HepG2 (cell line): ENCODE measurements around the gene PNLDC1. TPM values are rescaled to one million over a fixed set of nuclear protein-coding genes. Genes with fewer than 3 reads are reported as not detected.
A peak's percentile ranks its signal among the peaks of the same experiment; 100 is the strongest.

Experiments used
- HDAC2 ChIP-seq: sonication (generic); formaldehyde crosslinking; IDR thresholded peaks from 2 replicates; pipeline ENCODE4 v1.4.0; 2020; ENCODE audit warnings: missing genetic modification reagents
- MXD3 ChIP-seq: IDR thresholded peaks from 2 replicates; pipeline ENCODE4 v1.6.1; 2016; ENCODE audit warnings: mild to moderate bottlenecking, missing biosample characterization, missing genetic modification reagents
- TCF7 ChIP-seq: sonication (generic); IDR thresholded peaks from 2 replicates; pipeline ENCODE4 v1.6.1; 2016; ENCODE audit warnings: antibody characterized with exemption, low read depth
- TGIF2 ChIP-seq: IDR thresholded peaks from 2 replicates; pipeline ENCODE4 v1.6.1; 2016; ENCODE audit warnings: control low read depth, missing compliant biosample characterization
- TMF1 ChIP-seq: sonication (generic); formaldehyde crosslinking; IDR thresholded peaks from 2 replicates; pipeline ENCODE4 v1.8.1; 2022; ENCODE audit warnings: low read depth, missing genetic modification reagents
- TOE1 ChIP-seq: sonication (generic); formaldehyde crosslinking; IDR thresholded peaks from 2 replicates; pipeline ENCODE4 v1.4.0; 2020; ENCODE audit warnings: mild to moderate bottlenecking, missing genetic modification reagents
- ZC3H4 ChIP-seq: sonication (generic); formaldehyde crosslinking; IDR thresholded peaks from 2 replicates; pipeline ENCODE4 v1.4.0; 2020; ENCODE audit warnings: missing genetic modification reagents, borderline replicate concordance
- ZFP1 ChIP-seq: IDR thresholded peaks from 2 replicates; pipeline ENCODE4 v1.6.1; 2016
- ZFP36L1 ChIP-seq: sonication (generic); formaldehyde crosslinking; IDR thresholded peaks from 2 replicates; pipeline ENCODE4 v1.8.0; 2022; ENCODE audit warnings: mild to moderate bottlenecking, missing genetic modification reagents, moderate library complexity
- ZNF24 ChIP-seq: fragments of 450-650 bp; IDR thresholded peaks from 2 replicates; pipeline ENCODE4 v1.6.1; 2017; ENCODE audit warnings: antibody characterized with exemption, mild to moderate bottlenecking
- ZNF264 ChIP-seq: sonication (generic); formaldehyde crosslinking; IDR thresholded peaks from 2 replicates; pipeline ENCODE4 v1.4.0; 2020; ENCODE audit warnings: missing genetic modification reagents
- ZNF30 ChIP-seq: sonication (generic); formaldehyde crosslinking; IDR thresholded peaks from 2 replicates; pipeline ENCODE4 v1.5.0; 2020; ENCODE audit warnings: mild to moderate bottlenecking, missing genetic modification reagents
- ZNF34 ChIP-seq: sonication (generic); formaldehyde crosslinking; IDR thresholded peaks from 2 replicates; pipeline ENCODE4 v1.4.0; 2020; ENCODE audit warnings: mild to moderate bottlenecking, missing genetic modification reagents, borderline replicate concordance
- ZNF383 ChIP-seq: sonication (generic); formaldehyde crosslinking; IDR thresholded peaks from 2 replicates; pipeline ENCODE4 v1.4.0; 2020; ENCODE audit warnings: missing genetic modification reagents, mild to moderate bottlenecking, borderline replicate concordance
- ZNF510 ChIP-seq: sonication (generic); formaldehyde crosslinking; IDR thresholded peaks from 2 replicates; pipeline ENCODE4 v1.4.0; 2020; ENCODE audit warnings: low read depth, mild to moderate bottlenecking, missing genetic modification reagents
- polyA plus RNA-seq, 8 experiments: library from polyadenylated mRNA; depleted of rRNA in 3 of 8; stranded (reverse) in 7 of 8; unstranded in 1 of 8; fragments of >200 nt; fragmentation: Illumina TruSeq in 4 of 8; extraction: Trizol in 4 of 8; gene quantifications; 2 replicates each; pipeline versions ENCODE4 v1.2.1 to v1.2.3, GENCODE V29; 2011 to 2016; ENCODE audit warnings: low read depth in 4 of 8, missing spikeins in 1 of 8, mixed read lengths in 1 of 8; ENCODE audit not compliant: insufficient read depth in 1 of 8
- total RNA-seq, 5 experiments: library from RNA; depleted of rRNA; stranded (reverse); fragments of >200 nt; fragmentation: Illumina TruSeq; extraction: Trizol; gene quantifications; 2 replicates each; pipeline ENCODE4 v1.2.3, GENCODE V29; 2016; ENCODE audit warnings: low read depth in 1 of 5
- TF ChIP-seq, protein P1 (sequence below): sonication (generic); formaldehyde crosslinking; IDR thresholded peaks from 2 replicates; pipeline ENCODE4 v1.4.0; 2020; ENCODE audit warnings: missing genetic modification reagents, borderline replicate concordance
- TF ChIP-seq, protein P2 (sequence below): sonication (generic); formaldehyde crosslinking; IDR thresholded peaks from 2 replicates; pipeline ENCODE4 v1.4.0; 2020; ENCODE audit warnings: missing genetic modification reagents
- TF ChIP-seq, protein P3 (sequence below): fragments of 450-650 bp; IDR thresholded peaks from 2 replicates; pipeline ENCODE4 v1.6.1; 2017

PNLDC1 gene
- total and polyA plus RNA-seq, 2 of the 13 experiments (the other 11 are each of a cell fraction or from before 2014, with no cell fraction given): not detected

DNA sequence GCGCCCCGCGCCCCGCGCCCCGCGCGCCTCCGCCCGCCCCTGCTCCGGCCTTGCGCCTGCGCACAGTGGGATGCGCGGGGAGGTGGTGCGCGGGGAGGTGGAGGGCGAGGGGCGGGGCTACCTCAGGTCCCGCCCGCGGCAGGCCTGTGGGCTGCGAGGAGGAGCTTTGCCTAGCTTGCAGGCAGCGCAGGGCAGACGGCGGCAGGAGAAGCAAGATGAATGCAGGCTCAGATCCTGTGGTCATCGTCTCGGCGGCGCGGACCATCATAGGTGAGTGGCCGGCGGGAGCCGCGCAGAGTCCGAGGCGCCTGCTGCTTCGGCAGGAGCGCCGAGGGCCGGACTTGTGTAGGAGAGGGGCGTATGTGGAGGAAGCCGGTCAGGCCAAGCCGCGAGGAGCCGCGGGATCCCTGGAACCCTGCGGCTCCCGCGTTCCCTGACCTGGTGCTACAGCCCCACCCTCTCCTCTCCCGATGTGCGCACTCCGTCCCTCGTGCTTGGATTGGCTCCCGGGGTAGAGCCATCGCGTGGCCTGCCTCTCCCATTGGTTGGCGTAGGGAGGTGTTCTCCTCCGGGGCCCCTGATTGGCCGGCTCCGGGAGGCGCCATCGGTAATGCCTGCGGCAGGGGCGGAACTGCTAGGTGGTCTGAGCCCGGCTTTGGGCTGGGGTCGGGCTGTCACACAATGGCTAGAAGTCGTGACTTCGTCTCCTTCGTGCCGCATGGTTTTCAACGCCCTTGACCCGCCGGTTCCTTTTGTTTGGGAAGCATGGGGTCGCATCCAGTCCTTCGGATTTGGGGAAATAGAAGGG lies 38.0 kb upstream of the PNLDC1 start, which contains the start of gene ACAT2 (continued):
- TF ChIP-seq, protein P1, sequence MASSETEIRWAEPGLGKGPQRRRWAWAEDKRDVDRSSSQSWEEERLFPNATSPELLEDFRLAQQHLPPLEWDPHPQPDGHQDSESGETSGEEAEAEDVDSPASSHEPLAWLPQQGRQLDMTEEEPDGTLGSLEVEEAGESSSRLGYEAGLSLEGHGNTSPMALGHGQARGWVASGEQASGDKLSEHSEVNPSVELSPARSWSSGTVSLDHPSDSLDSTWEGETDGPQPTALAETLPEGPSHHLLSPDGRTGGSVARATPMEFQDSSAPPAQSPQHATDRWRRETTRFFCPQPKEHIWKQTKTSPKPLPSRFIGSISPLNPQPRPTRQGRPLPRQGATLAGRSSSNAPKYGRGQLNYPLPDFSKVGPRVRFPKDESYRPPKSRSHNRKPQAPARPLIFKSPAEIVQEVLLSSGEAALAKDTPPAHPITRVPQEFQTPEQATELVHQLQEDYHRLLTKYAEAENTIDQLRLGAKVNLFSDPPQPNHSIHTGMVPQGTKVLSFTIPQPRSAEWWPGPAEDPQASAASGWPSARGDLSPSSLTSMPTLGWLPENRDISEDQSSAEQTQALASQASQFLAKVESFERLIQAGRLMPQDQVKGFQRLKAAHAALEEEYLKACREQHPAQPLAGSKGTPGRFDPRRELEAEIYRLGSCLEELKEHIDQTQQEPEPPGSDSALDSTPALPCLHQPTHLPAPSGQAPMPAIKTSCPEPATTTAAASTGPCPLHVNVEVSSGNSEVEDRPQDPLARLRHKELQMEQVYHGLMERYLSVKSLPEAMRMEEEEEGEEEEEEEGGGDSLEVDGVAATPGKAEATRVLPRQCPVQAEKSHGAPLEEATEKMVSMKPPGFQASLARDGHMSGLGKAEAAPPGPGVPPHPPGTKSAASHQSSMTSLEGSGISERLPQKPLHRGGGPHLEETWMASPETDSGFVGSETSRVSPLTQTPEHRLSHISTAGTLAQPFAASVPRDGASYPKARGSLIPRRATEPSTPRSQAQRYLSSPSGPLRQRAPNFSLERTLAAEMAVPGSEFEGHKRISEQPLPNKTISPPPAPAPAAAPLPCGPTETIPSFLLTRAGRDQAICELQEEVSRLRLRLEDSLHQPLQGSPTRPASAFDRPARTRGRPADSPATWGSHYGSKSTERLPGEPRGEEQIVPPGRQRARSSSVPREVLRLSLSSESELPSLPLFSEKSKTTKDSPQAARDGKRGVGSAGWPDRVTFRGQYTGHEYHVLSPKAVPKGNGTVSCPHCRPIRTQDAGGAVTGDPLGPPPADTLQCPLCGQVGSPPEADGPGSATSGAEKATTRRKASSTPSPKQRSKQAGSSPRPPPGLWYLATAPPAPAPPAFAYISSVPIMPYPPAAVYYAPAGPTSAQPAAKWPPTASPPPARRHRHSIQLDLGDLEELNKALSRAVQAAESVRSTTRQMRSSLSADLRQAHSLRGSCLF (CRISPR knock-in tag): no peak
- TF ChIP-seq TGIF2 (no peak; the same call in 1 of the 2 replicates), ZNF34 (CRISPR knock-in tag) (0 out of 2 replicates have a peak, but pooled peaks have one; percentile 54), TMF1 (CRISPR knock-in tag) (peak; percentile 66; the same call in 1 of the 2 replicates), MXD3 (peak; percentile 69; the same call in 1 of the 2 replicates), ZNF264 (peak; percentile 82; the same call in 1 of the 2 replicates), ZNF30 (CRISPR knock-in tag) (no peak), ZNF510 (peak; percentile 95; the same call in 1 of the 2 replicates), ZNF383 (CRISPR knock-in tag) (no peak; the same call in 1 of the 2 replicates), TCF7 (no peak), ZNF24 (no peak), ZFP1 (peak; percentile 60; the same call in 1 of the 2 replicates), TOE1 (CRISPR knock-in tag) (peak; percentile 46), HDAC2 (CRISPR knock-in tag) (no peak), ZC3H4 (CRISPR knock-in tag) (no peak), ZFP36L1 (CRISPR knock-in tag) (peak; percentile 30; the same call in 1 of the 2 replicates)
- TF ChIP-seq, protein P2, sequence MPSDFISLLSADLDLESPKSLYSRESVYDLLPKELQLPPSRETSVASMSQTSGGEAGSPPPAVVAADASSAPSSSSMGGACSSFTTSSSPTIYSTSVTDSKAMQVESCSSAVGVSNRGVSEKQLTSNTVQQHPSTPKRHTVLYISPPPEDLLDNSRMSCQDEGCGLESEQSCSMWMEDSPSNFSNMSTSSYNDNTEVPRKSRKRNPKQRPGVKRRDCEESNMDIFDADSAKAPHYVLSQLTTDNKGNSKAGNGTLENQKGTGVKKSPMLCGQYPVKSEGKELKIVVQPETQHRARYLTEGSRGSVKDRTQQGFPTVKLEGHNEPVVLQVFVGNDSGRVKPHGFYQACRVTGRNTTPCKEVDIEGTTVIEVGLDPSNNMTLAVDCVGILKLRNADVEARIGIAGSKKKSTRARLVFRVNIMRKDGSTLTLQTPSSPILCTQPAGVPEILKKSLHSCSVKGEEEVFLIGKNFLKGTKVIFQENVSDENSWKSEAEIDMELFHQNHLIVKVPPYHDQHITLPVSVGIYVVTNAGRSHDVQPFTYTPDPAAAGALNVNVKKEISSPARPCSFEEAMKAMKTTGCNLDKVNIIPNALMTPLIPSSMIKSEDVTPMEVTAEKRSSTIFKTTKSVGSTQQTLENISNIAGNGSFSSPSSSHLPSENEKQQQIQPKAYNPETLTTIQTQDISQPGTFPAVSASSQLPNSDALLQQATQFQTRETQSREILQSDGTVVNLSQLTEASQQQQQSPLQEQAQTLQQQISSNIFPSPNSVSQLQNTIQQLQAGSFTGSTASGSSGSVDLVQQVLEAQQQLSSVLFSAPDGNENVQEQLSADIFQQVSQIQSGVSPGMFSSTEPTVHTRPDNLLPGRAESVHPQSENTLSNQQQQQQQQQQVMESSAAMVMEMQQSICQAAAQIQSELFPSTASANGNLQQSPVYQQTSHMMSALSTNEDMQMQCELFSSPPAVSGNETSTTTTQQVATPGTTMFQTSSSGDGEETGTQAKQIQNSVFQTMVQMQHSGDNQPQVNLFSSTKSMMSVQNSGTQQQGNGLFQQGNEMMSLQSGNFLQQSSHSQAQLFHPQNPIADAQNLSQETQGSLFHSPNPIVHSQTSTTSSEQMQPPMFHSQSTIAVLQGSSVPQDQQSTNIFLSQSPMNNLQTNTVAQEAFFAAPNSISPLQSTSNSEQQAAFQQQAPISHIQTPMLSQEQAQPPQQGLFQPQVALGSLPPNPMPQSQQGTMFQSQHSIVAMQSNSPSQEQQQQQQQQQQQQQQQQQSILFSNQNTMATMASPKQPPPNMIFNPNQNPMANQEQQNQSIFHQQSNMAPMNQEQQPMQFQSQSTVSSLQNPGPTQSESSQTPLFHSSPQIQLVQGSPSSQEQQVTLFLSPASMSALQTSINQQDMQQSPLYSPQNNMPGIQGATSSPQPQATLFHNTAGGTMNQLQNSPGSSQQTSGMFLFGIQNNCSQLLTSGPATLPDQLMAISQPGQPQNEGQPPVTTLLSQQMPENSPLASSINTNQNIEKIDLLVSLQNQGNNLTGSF (CRISPR knock-in tag): no peak; the same call in 1 of the 2 replicates
- TF ChIP-seq, protein P3, sequence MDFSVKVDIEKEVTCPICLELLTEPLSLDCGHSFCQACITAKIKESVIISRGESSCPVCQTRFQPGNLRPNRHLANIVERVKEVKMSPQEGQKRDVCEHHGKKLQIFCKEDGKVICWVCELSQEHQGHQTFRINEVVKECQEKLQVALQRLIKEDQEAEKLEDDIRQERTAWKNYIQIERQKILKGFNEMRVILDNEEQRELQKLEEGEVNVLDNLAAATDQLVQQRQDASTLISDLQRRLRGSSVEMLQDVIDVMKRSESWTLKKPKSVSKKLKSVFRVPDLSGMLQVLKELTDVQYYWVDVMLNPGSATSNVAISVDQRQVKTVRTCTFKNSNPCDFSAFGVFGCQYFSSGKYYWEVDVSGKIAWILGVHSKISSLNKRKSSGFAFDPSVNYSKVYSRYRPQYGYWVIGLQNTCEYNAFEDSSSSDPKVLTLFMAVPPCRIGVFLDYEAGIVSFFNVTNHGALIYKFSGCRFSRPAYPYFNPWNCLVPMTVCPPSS: no peak
